ENCODE results near the gene RIOK2.
A peak's percentile ranks its signal among the peaks of the same experiment; 100 is the strongest.

RIOK2 gene

GRCh38 chr5:97165726-97166125, 17.3 kb downstream of the RIOK2 start:
- no peak for DNase-seq

- no peak for DNase-seq
These were observed 18.2 kb downstream of the RIOK2 start for GRCh38 chr5:97164846-97165245.

GRCh38 chr5:97163790-97164285, 19.2 kb downstream of the RIOK2 start:
- DNase-seq: no peak

GRCh38 chr5:97163360-97163764, 19.7 kb downstream of the RIOK2 start:
- DNase-seq: peak in 1 of 2 experiments; percentile 16

GRCh38 chr5:97162045-97162444, 21.0 kb downstream of the RIOK2 start:
- peak; percentile 67 to 81 for DNase-seq

- DNase-seq: no peak
These were observed 25.4 kb downstream of the RIOK2 start for GRCh38 chr5:97157689-97158088.

GRCh38 chr5:97151370-97151769, 31.7 kb downstream of the RIOK2 start:
- DNase-seq: no peak

GRCh38 chr5:97150401-97150800, 32.6 kb downstream of the RIOK2 start:
- no peak for DNase-seq

- DNase-seq: no peak
These were observed 33.3 kb downstream of the RIOK2 start for GRCh38 chr5:97149709-97150108.

GRCh38 chr5:97148288-97148687, 34.8 kb downstream of the RIOK2 start:
- DNase-seq: no peak

- no peak for DNase-seq
These were observed 39.3 kb downstream of the RIOK2 start for GRCh38 chr5:97143704-97144103.

- peak; percentile 56 to 73 for DNase-seq
These were observed 40.4 kb downstream of the RIOK2 start, which contains the start of gene LIX1 for GRCh38 chr5:97142521-97143254. TSS of gene LIX1 (minus strand) at chr5:97142611. CDS start at chr5:97142576, 35 bp downstream.

GRCh38 chr5:97141539-97141938, 41.5 kb downstream of the RIOK2 start:
- DNase-seq: no peak

GRCh38 chr5:97141031-97141430, 42.0 kb downstream of the RIOK2 start:
- DNase-seq: no peak

- peak; percentile 40 to 73 for DNase-seq
These were observed 42.8 kb downstream of the RIOK2 start for GRCh38 chr5:97140250-97140649.

GRCh38 chr5:97136475-97136874, 46.6 kb downstream of the RIOK2 start:
- DNase-seq: no peak

GRCh38 chr5:97135868-97136267, 47.2 kb downstream of the RIOK2 start:
- DNase-seq: peak in 1 of 2 experiments; percentile 56

GRCh38 chr5:97134634-97135033, 48.4 kb downstream of the RIOK2 start:
- DNase-seq: no peak

GRCh38 chr5:97133101-97133500, 49.9 kb downstream of the RIOK2 start:
- no peak for DNase-seq

- peak in 1 of 2 experiments; percentile 49 for DNase-seq
These were observed 51.1 kb downstream of the RIOK2 start for GRCh38 chr5:97131921-97132320.

GRCh38 chr5:97131139-97131710, 51.8 kb downstream of the RIOK2 start:
- DNase-seq: no peak

- no peak for DNase-seq
These were observed 55.3 kb downstream of the RIOK2 start for GRCh38 chr5:97127727-97128126.

- no peak for DNase-seq
These were observed 57.8 kb downstream of the RIOK2 start for GRCh38 chr5:97125125-97125683.

GRCh38 chr5:97124335-97124734, 58.7 kb downstream of the RIOK2 start:
- no peak for DNase-seq
